SKM-1 treated with dmso at 0.1 percent for 144 hours (cell line): ENCODE data around the gene CCNE1.

Source experiments
- DNase-seq: peaks from one replicate; lab custom pipeline; 2025; ENCODE audit not compliant: unreplicated experiment; lab: John Stamatoyannopoulos, UW

CCNE1 gene

GRCh38 chr19:29873024-29873800, 61.4 kb downstream of the CCNE1 start:
- DNase-seq, result peak; percentile 15
